ENCODE measurements around the gene KTN1. TPM values are rescaled to one million over a fixed set of nuclear protein-coding genes. Genes with fewer than 3 reads are reported as not detected.

Gene KTN1
- total and polyA plus RNA-seq, 9 donors, result 84.4 to 144 (median 118) TPM

GRCh38 chr14:55730592-55731310 is 150.7 kb downstream of the KTN1 start:
- intact Hi-C loops (cut with DNase I), result no loop called here
- DNase-seq, result no peak
- H3K9me3 ChIP-seq, result no peaks in the 10 kb centered on the region
- no peak overlapping the region for H3K27ac ChIP-seq
- TF ChIP-seq EP300 (IDR thresholded peaks at IDR 0.05), result no peak
- TF ChIP-seq POLR2A (IDR thresholded peaks at IDR 0.05), result no peak
- TF ChIP-seq, protein P1, sequence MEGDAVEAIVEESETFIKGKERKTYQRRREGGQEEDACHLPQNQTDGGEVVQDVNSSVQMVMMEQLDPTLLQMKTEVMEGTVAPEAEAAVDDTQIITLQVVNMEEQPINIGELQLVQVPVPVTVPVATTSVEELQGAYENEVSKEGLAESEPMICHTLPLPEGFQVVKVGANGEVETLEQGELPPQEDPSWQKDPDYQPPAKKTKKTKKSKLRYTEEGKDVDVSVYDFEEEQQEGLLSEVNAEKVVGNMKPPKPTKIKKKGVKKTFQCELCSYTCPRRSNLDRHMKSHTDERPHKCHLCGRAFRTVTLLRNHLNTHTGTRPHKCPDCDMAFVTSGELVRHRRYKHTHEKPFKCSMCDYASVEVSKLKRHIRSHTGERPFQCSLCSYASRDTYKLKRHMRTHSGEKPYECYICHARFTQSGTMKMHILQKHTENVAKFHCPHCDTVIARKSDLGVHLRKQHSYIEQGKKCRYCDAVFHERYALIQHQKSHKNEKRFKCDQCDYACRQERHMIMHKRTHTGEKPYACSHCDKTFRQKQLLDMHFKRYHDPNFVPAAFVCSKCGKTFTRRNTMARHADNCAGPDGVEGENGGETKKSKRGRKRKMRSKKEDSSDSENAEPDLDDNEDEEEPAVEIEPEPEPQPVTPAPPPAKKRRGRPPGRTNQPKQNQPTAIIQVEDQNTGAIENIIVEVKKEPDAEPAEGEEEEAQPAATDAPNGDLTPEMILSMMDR (IDR thresholded peaks at IDR 0.05), result no peak
- no peak overlapping the region for H3K4me3 ChIP-seq
- H3K36me3 ChIP-seq, result no peaks in the 10 kb centered on the region
- no peaks in the 10 kb centered on the region for H3K4me1 ChIP-seq (ENCODE audit: insufficient read depth)
- no peaks in the 10 kb centered on the region for H3K27me3 ChIP-seq

GRCh38 chr14:55731311-55731872 is 151.4 kb downstream of the KTN1 start:
- no peaks in the 10 kb centered on the region for H3K4me1 ChIP-seq (ENCODE audit: insufficient read depth)
- intact Hi-C loops (cut with DNase I), result no loop called here
- H3K27me3 ChIP-seq, result no peaks in the 10 kb centered on the region
- no peak overlapping the region for H3K27ac ChIP-seq
- no peak overlapping the region for H3K4me3 ChIP-seq
- TF ChIP-seq EP300 (IDR thresholded peaks at IDR 0.05), result no peak
- no peak for TF ChIP-seq POLR2A (IDR thresholded peaks at IDR 0.05)
- TF ChIP-seq, protein P1 (IDR thresholded peaks at IDR 0.05), result no peak
- WGBS, 3 donors, result 75 to 80% (median 77%) methylated on average over 4 of the region's 4 CpGs
- H3K9me3 ChIP-seq, result no peaks in the 10 kb centered on the region
- DNase-seq, result no peak
- no peaks in the 10 kb centered on the region for H3K36me3 ChIP-seq

DNA sequence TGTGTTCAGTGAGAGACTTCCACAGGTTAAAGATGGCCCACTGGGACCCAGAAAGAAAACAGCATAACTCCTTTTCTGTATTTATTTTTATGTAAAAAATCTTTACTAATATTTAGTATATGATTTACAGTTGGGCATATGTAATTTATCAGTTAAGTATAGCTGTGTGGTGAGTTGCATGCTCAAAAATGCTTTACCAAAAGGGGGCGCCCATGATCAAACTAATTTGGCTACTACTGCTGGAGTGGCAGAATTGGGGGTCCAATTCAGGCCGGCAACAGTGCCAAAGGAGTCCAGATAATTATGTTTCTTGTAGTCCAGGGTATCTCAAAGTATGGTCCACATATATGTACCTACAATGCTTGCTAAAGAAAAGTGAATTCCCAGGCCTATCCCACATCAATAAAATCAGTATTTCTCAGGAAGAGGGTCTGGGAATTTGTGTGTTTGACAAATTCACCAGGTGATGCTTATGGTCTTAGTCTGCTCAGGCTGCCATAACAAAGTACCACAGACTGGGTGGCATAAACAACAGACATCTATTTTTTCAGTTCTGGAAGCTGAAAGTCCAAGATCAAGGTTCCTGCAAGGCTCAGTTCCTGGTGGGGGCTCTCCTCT is 152.0 kb downstream of the KTN1 start:
- no peak for TF ChIP-seq POLR2A (IDR thresholded peaks at IDR 0.05)
- no peak for TF ChIP-seq EP300 (IDR thresholded peaks at IDR 0.05)
- TF ChIP-seq, protein P1 (IDR thresholded peaks at IDR 0.05), result no peak
- Histone ChIP-seq H3K4me3 (no peak overlapping the region), H3K27me3 (no peaks in the 10 kb centered on the region), H3K4me1 (ENCODE audit: insufficient read depth) (no peaks in the 10 kb centered on the region), H3K9me3 (no peaks in the 10 kb centered on the region), H3K36me3 (no peaks in the 10 kb centered on the region), H3K27ac (no peak overlapping the region)
- intact Hi-C loops (cut with DNase I), result no loop called here
- DNase-seq, result no peak
- WGBS, 3 donors, result 10 to 29% (median 11%) methylated on average over 2 of the region's 2 CpGs

- WGBS, 3 donors, result 42 to 53% (median 46%) methylated on average over 3 of the region's 3 CpGs
- Histone ChIP-seq H3K9me3 (no peaks in the 10 kb centered on the region), H3K4me3 (no peak overlapping the region), H3K4me1 (ENCODE audit: insufficient read depth) (no peaks in the 10 kb centered on the region), H3K27me3 (no peaks in the 10 kb centered on the region), H3K36me3 (no peaks in the 10 kb centered on the region), H3K27ac (no peak overlapping the region)
- TF ChIP-seq EP300 (IDR thresholded peaks at IDR 0.05) (no peak), POLR2A (IDR thresholded peaks at IDR 0.05) (no peak)
- TF ChIP-seq, protein P1 (IDR thresholded peaks at IDR 0.05), result no peak
- intact Hi-C loops (cut with DNase I), result no loop called here
- no peak for DNase-seq
Observed at GRCh38 chr14:55733599-55733998, 153.6 kb downstream of the KTN1 start.

Small RNA genes within 50 kb of the gene (small RNA-seq; reads per million reads assigned to genes)
- not detected for gene RF00019

Other genes with a start within 250 kb of the KTN1 start
- 10 to 100 TPM in 6 of 7 donors, 1 to 10 TPM in 1; 9.5 to 15.6 (median 12.1) TPM for gene ATG14, start 168.4 kb upstream of the KTN1 start, total RNA-seq
- 10 to 100 TPM; 10.4 to 22.5 TPM for gene ATG14, start 168.4 kb upstream of the KTN1 start, polyA plus RNA-seq
- not detected for gene TBPL2, start 139.6 kb upstream of the KTN1 start, total RNA-seq
- under 1 TPM in 1 of 2 donors, not detected in 1; 0.05 TPM for gene TBPL2, start 139.6 kb upstream of the KTN1 start, polyA plus RNA-seq

Measured in ovary (tissue), 9 donors.